ENCODE data around the gene RNF220.

- TF ChIP-seq, protein P1, sequence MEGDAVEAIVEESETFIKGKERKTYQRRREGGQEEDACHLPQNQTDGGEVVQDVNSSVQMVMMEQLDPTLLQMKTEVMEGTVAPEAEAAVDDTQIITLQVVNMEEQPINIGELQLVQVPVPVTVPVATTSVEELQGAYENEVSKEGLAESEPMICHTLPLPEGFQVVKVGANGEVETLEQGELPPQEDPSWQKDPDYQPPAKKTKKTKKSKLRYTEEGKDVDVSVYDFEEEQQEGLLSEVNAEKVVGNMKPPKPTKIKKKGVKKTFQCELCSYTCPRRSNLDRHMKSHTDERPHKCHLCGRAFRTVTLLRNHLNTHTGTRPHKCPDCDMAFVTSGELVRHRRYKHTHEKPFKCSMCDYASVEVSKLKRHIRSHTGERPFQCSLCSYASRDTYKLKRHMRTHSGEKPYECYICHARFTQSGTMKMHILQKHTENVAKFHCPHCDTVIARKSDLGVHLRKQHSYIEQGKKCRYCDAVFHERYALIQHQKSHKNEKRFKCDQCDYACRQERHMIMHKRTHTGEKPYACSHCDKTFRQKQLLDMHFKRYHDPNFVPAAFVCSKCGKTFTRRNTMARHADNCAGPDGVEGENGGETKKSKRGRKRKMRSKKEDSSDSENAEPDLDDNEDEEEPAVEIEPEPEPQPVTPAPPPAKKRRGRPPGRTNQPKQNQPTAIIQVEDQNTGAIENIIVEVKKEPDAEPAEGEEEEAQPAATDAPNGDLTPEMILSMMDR (IDR thresholded peaks at IDR 0.05) = no peak
- no peak for TF ChIP-seq POLR2A (IDR thresholded peaks at IDR 0.05)
- TF ChIP-seq POLR2AphosphoS5 (IDR thresholded peaks at IDR 0.05) = no peak
- no peak for TF ChIP-seq EP300 (IDR thresholded peaks at IDR 0.05)
Measured at GRCh38 chr1:44685881-44686280, 280.8 kb downstream of the RNF220 start.
